Astrocyte (in vitro differentiated cells and primary cell): ENCODE data around the gene SPRED2. TPM values are rescaled to one million over a fixed set of nuclear protein-coding genes. Genes with fewer than 3 reads are reported as not detected.

ENCODE experiments used
- DNase-seq: peaks from one replicate; pipeline ENCODE4 v3.0.0-alpha.2; 2010; ENCODE audit warnings: low read depth
- FAIRE-seq: peaks from 2 replicates; lab custom pipeline; 2011; peaks lifted over from hg19 to GRCh38; lab: Jason Lieb, UNC
- H2AFZ ChIP-seq: 2 replicates; pipeline ENCODE4 v1.6.0; 2012; ENCODE audit warnings: low read depth, low read length, inconsistent platforms
- H3K27ac ChIP-seq: 2 replicates; pipeline ENCODE4 v1.5.1; 2011; ENCODE audit warnings: low read depth, low read length, inconsistent platforms
- H3K27me3 ChIP-seq: 2 replicates; pipeline ENCODE4 v1.6.0; 2011; ENCODE audit warnings: low read length, inconsistent platforms; ENCODE audit not compliant: insufficient read depth
- H3K36me3 ChIP-seq: 2 replicates; pipeline ENCODE4 v1.5.1; 2011; ENCODE audit warnings: low read length, inconsistent platforms; ENCODE audit not compliant: insufficient read depth
- H3K4me1 ChIP-seq: 2 replicates; pipeline ENCODE4 v1.5.1; 2011; ENCODE audit warnings: low read length, inconsistent platforms; ENCODE audit not compliant: insufficient read depth
- H3K4me2 ChIP-seq: 2 replicates; pipeline ENCODE4 v1.6.0; 2012; ENCODE audit warnings: low read length, inconsistent platforms
- H3K4me3 ChIP-seq: 2 replicates; pipeline ENCODE4 v1.5.1; 2011; ENCODE audit warnings: low read depth, mild to moderate bottlenecking, low read length, inconsistent platforms; ENCODE audit not compliant: insufficient read depth
- H3K79me2 ChIP-seq: 2 replicates; pipeline ENCODE4 v1.6.0; 2012; ENCODE audit warnings: mild to moderate bottlenecking, low read length, inconsistent platforms; ENCODE audit not compliant: insufficient read depth
- H3K9ac ChIP-seq: 2 replicates; pipeline ENCODE4 v1.6.0; 2012; ENCODE audit warnings: mild to moderate bottlenecking, low read length, inconsistent platforms
- H3K9me3 ChIP-seq: 2 replicates; pipeline ENCODE4 v1.5.1; 2012; ENCODE audit warnings: low read depth, mild to moderate bottlenecking, low read length, inconsistent platforms; ENCODE audit not compliant: insufficient read depth
- H4K20me1 ChIP-seq: 2 replicates; pipeline ENCODE4 v1.6.0; 2012; ENCODE audit warnings: low read length, inconsistent platforms; ENCODE audit not compliant: insufficient read depth
- H3K27ac Mint-ChIP-seq: one replicate; pipeline ENCODE4 v1.8.0; 2021; ENCODE audit warnings: mild to moderate bottlenecking, mixed read lengths; ENCODE audit not compliant: unreplicated experiment
- H3K27me3 Mint-ChIP-seq: one replicate; pipeline ENCODE4 v1.8.0; 2021; ENCODE audit warnings: low read depth, mixed read lengths; ENCODE audit not compliant: unreplicated experiment
- H3K36me3 Mint-ChIP-seq: one replicate; pipeline ENCODE4 v1.8.0; 2021; ENCODE audit warnings: low read depth, mixed read lengths; ENCODE audit not compliant: unreplicated experiment
- H3K4me1 Mint-ChIP-seq: one replicate; pipeline ENCODE4 v1.8.0; 2021; ENCODE audit warnings: low read depth, mixed read lengths; ENCODE audit not compliant: unreplicated experiment
- H3K4me3 Mint-ChIP-seq: one replicate; pipeline ENCODE4 v1.8.0; 2021; ENCODE audit warnings: mild to moderate bottlenecking, moderate library complexity, mixed read lengths; ENCODE audit not compliant: unreplicated experiment
- H3K9me3 Mint-ChIP-seq: one replicate; pipeline ENCODE4 v1.8.0; 2021; ENCODE audit warnings: mild to moderate bottlenecking, mixed read lengths; ENCODE audit not compliant: unreplicated experiment
- CTCF ChIP-seq: IDR thresholded peaks from 2 replicates; pipeline ENCODE4 v1.5.1; 2011; ENCODE audit warnings: low read depth, mild to moderate bottlenecking, inconsistent platforms, low read length, moderate library complexity; ENCODE audit not compliant: insufficient read depth
- EZH2 ChIP-seq: IDR thresholded peaks from 2 replicates; pipeline ENCODE4 v1.6.1; 2012; ENCODE audit warnings: mild to moderate bottlenecking, low read length, inconsistent platforms; ENCODE audit not compliant: insufficient read depth
- total RNA-seq: library from RNA; stranded (reverse); gene quantifications from 2 replicates; pipeline ENCODE4 v1.2.1, GENCODE V29; 2021

The SPRED2 gene
- total RNA-seq, 1 donor from 2014 or later: 47.3 TPM

GRCh38 chr2:65329525-65329924 is 102.9 kb downstream of the SPRED2 start:
- Histone ChIP-seq H3K36me3 (peaks cover 21% of the 10 kb centered on the region), H3K27ac (no peak overlapping the region), H2AFZ (no peak overlapping the region), H3K4me3 (no peak overlapping the region), H3K79me2 (peaks cover 2% of the 10 kb centered on the region), H4K20me1 (no peaks in the 10 kb centered on the region), H3K9me3 (no peaks in the 10 kb centered on the region), H3K9ac (no peak overlapping the region), H3K4me1 (peaks cover 8% of the 10 kb centered on the region), H3K4me2 (no peak overlapping the region), H3K27me3 (no peaks in the 10 kb centered on the region)
- no peak for FAIRE-seq
- Mint-ChIP-seq H3K36me3 (peaks cover 37% of the 10 kb centered on the region), H3K4me1 (peaks cover 10% of the 10 kb centered on the region), H3K27me3 (no peaks in the 10 kb centered on the region), H3K9me3 (no peaks in the 10 kb centered on the region), H3K27ac (no peak overlapping the region), H3K4me3 (no peak overlapping the region)
- TF ChIP-seq EZH2 (no peak), CTCF (no peak)
- DNase-seq: no peak

GRCh38 chr2:65326276-65326675 is 106.1 kb downstream of the SPRED2 start:
- Histone ChIP-seq H2AFZ (no peak overlapping the region), H3K4me3 (no peak overlapping the region), H3K9ac (no peak overlapping the region), H3K27ac (no peak overlapping the region), H3K4me1 (peaks cover 3% of the 10 kb centered on the region), H3K9me3 (no peaks in the 10 kb centered on the region), H3K4me2 (no peak overlapping the region), H3K27me3 (no peaks in the 10 kb centered on the region), H3K36me3 (peaks cover 13% of the 10 kb centered on the region), H3K79me2 (peaks cover 7% of the 10 kb centered on the region), H4K20me1 (no peaks in the 10 kb centered on the region)
- Mint-ChIP-seq H3K27ac (no peak overlapping the region), H3K27me3 (no peaks in the 10 kb centered on the region), H3K36me3 (peaks cover 30% of the 10 kb centered on the region), H3K9me3 (no peaks in the 10 kb centered on the region), H3K4me1 (peaks cover 4% of the 10 kb centered on the region), H3K4me3 (no peak overlapping the region)
- FAIRE-seq (no peak), DNase-seq (no peak)
- TF ChIP-seq EZH2: no peak
- no peak for TF ChIP-seq CTCF

GRCh38 chr2:65325066-65325465 is 107.3 kb downstream of the SPRED2 start:
- Mint-ChIP-seq H3K27ac (no peak overlapping the region), H3K27me3 (no peaks in the 10 kb centered on the region), H3K9me3 (no peaks in the 10 kb centered on the region), H3K4me1 (peaks cover 11% of the 10 kb centered on the region), H3K36me3 (peaks cover 34% of the 10 kb centered on the region), H3K4me3 (no peak overlapping the region)
- TF ChIP-seq CTCF (no peak), EZH2 (no peak)
- DNase-seq (no peak), FAIRE-seq (no peak)
- Histone ChIP-seq H3K4me3 (no peak overlapping the region), H3K4me1 (peaks cover 11% of the 10 kb centered on the region), H3K9ac (no peak overlapping the region), H3K4me2 (no peak overlapping the region), H3K79me2 (peaks cover 7% of the 10 kb centered on the region), H3K27ac (no peak overlapping the region), H3K9me3 (no peaks in the 10 kb centered on the region), H3K36me3 (peaks cover 9% of the 10 kb centered on the region), H2AFZ (no peak overlapping the region), H3K27me3 (no peaks in the 10 kb centered on the region), H4K20me1 (no peaks in the 10 kb centered on the region)
